HEK293 (cell line): ENCODE results near the gene PAPSS2.
A peak's percentile ranks its signal among the peaks of the same experiment; 100 is the strongest.

Experiments used
- CTCF ChIA-PET: fragments of 350-600 bp; formaldehyde crosslinking; extraction: SDS; loops from one replicate; lab custom pipeline; 2021; ENCODE audit warnings: antibody characterized with exemption; lab: Yijun Ruan, JAX
- POLR2A ChIA-PET: fragments of 300-600 bp; formaldehyde crosslinking; extraction: SDS; loops from one replicate; lab custom pipeline; 2020; ENCODE audit warnings: antibody characterized with exemption, inconsistent platforms; lab: Yijun Ruan, JAX
- H3K27ac ChIP-seq: fragments of 200-500 bp; sonication (Bioruptor generic); 2 replicates; pipeline ENCODE4 v1.5.1; 2014; ENCODE audit warnings: low read depth, low read length, control low read depth, inconsistent platforms; ENCODE audit errors: extremely low read depth
- H3K36me3 ChIP-seq, 2 experiments: fragments of 200-500 bp in 1 of 2; sonication (Bioruptor generic) in 1 of 2; 1 replicate in 1 of 2; 2 replicates in 1 of 2; pipeline ENCODE4 v1.5.1; 2014 to 2017; ENCODE audit warnings: inconsistent platforms in 2 of 2, low read length in 2 of 2; ENCODE audit not compliant: control insufficient read depth in 2 of 2, insufficient read depth in 1 of 2
- H3K4me1 ChIP-seq: fragments of 200-500 bp; sonication (Bioruptor generic); 2 replicates; pipeline ENCODE4 v1.5.1; 2014; ENCODE audit warnings: mild to moderate bottlenecking, low read length, inconsistent platforms; ENCODE audit not compliant: control insufficient read depth, insufficient read depth
- H3K4me3 ChIP-seq: 2 replicates; pipeline ENCODE4 v1.5.1; 2011; ENCODE audit warnings: low read depth, mild to moderate bottlenecking, control low read depth, low read length, moderate library complexity
- H3K9me3 ChIP-seq: fragments of 200-500 bp; sonication (Bioruptor generic); 2 replicates; pipeline ENCODE4 v1.5.1; 2014; ENCODE audit warnings: low read depth, low read length, inconsistent platforms; ENCODE audit not compliant: control insufficient read depth, insufficient read depth
- EGR2 ChIP-seq: fragments of 450-650 bp; formaldehyde crosslinking; IDR thresholded peaks from 2 replicates; pipeline ENCODE4 v1.5.1; 2016; ENCODE audit warnings: low read depth, missing biosample characterization, missing genetic modification characterization
- GLI2 ChIP-seq: fragments of 450-650 bp; formaldehyde crosslinking; IDR thresholded peaks from 2 replicates; pipeline ENCODE4; 2017; ENCODE audit warnings: missing biosample characterization, missing genetic modification characterization, low read depth, borderline replicate concordance
- HOXA7 ChIP-seq: sonication (generic); formaldehyde crosslinking; IDR thresholded peaks from 2 replicates; pipeline ENCODE4 v1.8.1; 2022; ENCODE audit warnings: missing genetic modification reagents, borderline replicate concordance
- HOXD13 ChIP-seq: sonication (generic); formaldehyde crosslinking; IDR thresholded peaks from 2 replicates; pipeline ENCODE4 v1.8.0; 2022; ENCODE audit warnings: missing genetic modification reagents, borderline replicate concordance
- OVOL3 ChIP-seq: fragments of 450-650 bp; formaldehyde crosslinking; IDR thresholded peaks from 2 replicates; pipeline ENCODE4 v1.5.1; 2016; ENCODE audit warnings: missing biosample characterization, missing genetic modification characterization
- SCRT1 ChIP-seq: fragments of 450-650 bp; formaldehyde crosslinking; IDR thresholded peaks from 2 replicates; pipeline ENCODE4 v1.5.1; 2016; ENCODE audit warnings: missing biosample characterization, missing genetic modification characterization, borderline replicate concordance
- SCRT2 ChIP-seq: fragments of 450-650 bp; formaldehyde crosslinking; IDR thresholded peaks from 2 replicates; pipeline ENCODE4 v1.5.1; 2016; ENCODE audit warnings: missing biosample characterization, missing genetic modification characterization
- ZFP3 ChIP-seq: fragments of 450-650 bp; formaldehyde crosslinking; IDR thresholded peaks from 2 replicates; pipeline ENCODE4 v1.5.1; 2016; ENCODE audit warnings: low read depth, missing biosample characterization, missing genetic modification characterization
- ZNF114 ChIP-seq: fragments of 450-650 bp; formaldehyde crosslinking; IDR thresholded peaks from 2 replicates; pipeline ENCODE4 v1.5.0; 2017; ENCODE audit warnings: missing biosample characterization, missing genetic modification characterization
- ZNF169 ChIP-seq: fragments of 450-650 bp; formaldehyde crosslinking; IDR thresholded peaks from 2 replicates; pipeline ENCODE4 v1.5.1; 2016; ENCODE audit warnings: missing biosample characterization, missing genetic modification characterization
- ZNF26 ChIP-seq: fragments of 450-650 bp; formaldehyde crosslinking; IDR thresholded peaks from 2 replicates; pipeline ENCODE4 v1.5.1; 2016; ENCODE audit warnings: missing biosample characterization, missing genetic modification characterization
- ZNF280D ChIP-seq: fragments of 450-650 bp; formaldehyde crosslinking; IDR thresholded peaks from 2 replicates; pipeline ENCODE4 v1.5.1; 2016; ENCODE audit warnings: missing biosample characterization, missing genetic modification characterization
- ZNF302 ChIP-seq: fragments of 450-650 bp; formaldehyde crosslinking; IDR thresholded peaks from 2 replicates; pipeline ENCODE4 v1.5.1; 2016; ENCODE audit warnings: missing biosample characterization, missing genetic modification characterization, low read depth
- ZNF341 ChIP-seq: fragments of 450-650 bp; formaldehyde crosslinking; IDR thresholded peaks from 2 replicates; pipeline ENCODE4; 2016; ENCODE audit warnings: low read depth, missing biosample characterization, missing genetic modification characterization
- ZNF354C ChIP-seq: fragments of 450-650 bp; formaldehyde crosslinking; IDR thresholded peaks from 2 replicates; pipeline ENCODE4 v1.5.1; 2016; ENCODE audit warnings: missing biosample characterization, missing genetic modification characterization, low read depth, borderline replicate concordance
- ZNF514 ChIP-seq: fragments of 450-650 bp; formaldehyde crosslinking; IDR thresholded peaks from 2 replicates; pipeline ENCODE4 v1.5.1; 2016; ENCODE audit warnings: missing biosample characterization, missing genetic modification characterization
- ZNF549 ChIP-seq: fragments of 450-650 bp; IDR thresholded peaks from 2 replicates; pipeline ENCODE4 v1.5.1; 2018; ENCODE audit warnings: missing biosample characterization, missing genetic modification characterization, mild to moderate bottlenecking, inconsistent platforms, moderate library complexity
- ZNF621 ChIP-seq: fragments of 450-650 bp; formaldehyde crosslinking; IDR thresholded peaks from 2 replicates; pipeline ENCODE4 v1.5.1; 2017; ENCODE audit warnings: missing biosample characterization, missing genetic modification characterization
- ZNF677 ChIP-seq: fragments of 450-650 bp; IDR thresholded peaks from 2 replicates; pipeline ENCODE4 v1.5.0; 2018; ENCODE audit warnings: missing biosample characterization, mild to moderate bottlenecking, missing genetic modification characterization, moderate library complexity
- ZNF777 ChIP-seq: fragments of 450-650 bp; formaldehyde crosslinking; IDR thresholded peaks from 2 replicates; pipeline ENCODE4 v1.5.1; 2017; ENCODE audit warnings: missing biosample characterization, missing genetic modification characterization, borderline replicate concordance
- ZNF837 ChIP-seq: fragments of 450-650 bp; formaldehyde crosslinking; IDR thresholded peaks from 2 replicates; pipeline ENCODE4 v1.5.1; 2016; ENCODE audit warnings: missing biosample characterization, missing genetic modification characterization
- TF ChIP-seq, protein P1 (sequence below): fragments of 450-650 bp; formaldehyde crosslinking; IDR thresholded peaks from 2 replicates; pipeline ENCODE4 v1.5.1; 2016; ENCODE audit warnings: missing biosample characterization, missing genetic modification characterization

Gene PAPSS2

GRCh38 chr10:87677595-87677994 is 17.9 kb downstream of the PAPSS2 start:
- H3K27ac ChIP-seq = no peak overlapping the region
- no peak overlapping the region for H3K4me3 ChIP-seq
- no peaks in the 10 kb centered on the region for H3K36me3 ChIP-seq
- CTCF ChIA-PET = interaction anchor here (1.8 kb wide), 1 partner anchor 8 kb away, joined by 7 read pairs; no protein-coding TSS in a partner anchor
- H3K4me1 ChIP-seq = peaks cover 10% of the 10 kb centered on the region
- H3K9me3 ChIP-seq = no peaks in the 10 kb centered on the region
- TF ChIP-seq ZNF777 (tag by site-specific recombination) (no peak), ZNF114 (tag by site-specific recombination) (no peak), HOXA7 (CRISPR knock-in tag) (no peak), ZNF514 (tag by site-specific recombination) (no peak), ZNF302 (no peak), ZNF280D (no peak), ZNF549 (tag by site-specific recombination) (no peak), ZNF837 (tag by site-specific recombination) (no peak), ZNF354C (tag by site-specific recombination) (no peak), GLI2 (tag by site-specific recombination) (no peak), ZNF677 (no peak), ZFP3 (no peak), ZNF26 (tag by site-specific recombination) (no peak), EGR2 (tag by site-specific recombination) (no peak), ZNF341 (tag by site-specific recombination) (no peak), OVOL3 (tag by site-specific recombination) (no peak), HOXD13 (CRISPR knock-in tag) (no peak), ZNF169 (tag by site-specific recombination) (no peak)
- TF ChIP-seq, protein P1, sequence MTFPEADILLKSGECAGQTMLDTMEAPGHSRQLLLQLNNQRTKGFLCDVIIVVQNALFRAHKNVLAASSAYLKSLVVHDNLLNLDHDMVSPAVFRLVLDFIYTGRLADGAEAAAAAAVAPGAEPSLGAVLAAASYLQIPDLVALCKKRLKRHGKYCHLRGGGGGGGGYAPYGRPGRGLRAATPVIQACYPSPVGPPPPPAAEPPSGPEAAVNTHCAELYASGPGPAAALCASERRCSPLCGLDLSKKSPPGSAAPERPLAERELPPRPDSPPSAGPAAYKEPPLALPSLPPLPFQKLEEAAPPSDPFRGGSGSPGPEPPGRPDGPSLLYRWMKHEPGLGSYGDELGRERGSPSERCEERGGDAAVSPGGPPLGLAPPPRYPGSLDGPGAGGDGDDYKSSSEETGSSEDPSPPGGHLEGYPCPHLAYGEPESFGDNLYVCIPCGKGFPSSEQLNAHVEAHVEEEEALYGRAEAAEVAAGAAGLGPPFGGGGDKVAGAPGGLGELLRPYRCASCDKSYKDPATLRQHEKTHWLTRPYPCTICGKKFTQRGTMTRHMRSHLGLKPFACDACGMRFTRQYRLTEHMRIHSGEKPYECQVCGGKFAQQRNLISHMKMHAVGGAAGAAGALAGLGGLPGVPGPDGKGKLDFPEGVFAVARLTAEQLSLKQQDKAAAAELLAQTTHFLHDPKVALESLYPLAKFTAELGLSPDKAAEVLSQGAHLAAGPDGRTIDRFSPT = no peak
- POLR2A ChIA-PET = no interaction called here

- ChIA-PET CTCF (no interaction called here), POLR2A (no interaction called here)
- peak; percentile 88 for TF ChIP-seq SCRT1
- TF ChIP-seq SCRT2 = peak; percentile 91
- TF ChIP-seq ZNF621 = no peak
- peaks cover 10% of the 10 kb centered on the region for H3K4me1 ChIP-seq
- H3K27ac ChIP-seq = no peak overlapping the region
- H3K9me3 ChIP-seq = no peaks in the 10 kb centered on the region
- H3K36me3 ChIP-seq = no peaks in the 10 kb centered on the region
- no peak overlapping the region for H3K4me3 ChIP-seq
Observed at GRCh38 chr10:87678302-87678701, 18.6 kb downstream of the PAPSS2 start.
